ENCODE data around the gene ZNF764. TPM values are rescaled to one million over a fixed set of nuclear protein-coding genes. Genes with fewer than 3 reads are reported as not detected.

The ZNF764 gene
- total and polyA plus RNA-seq, 9 of the 15 experiments (the other 6 are each of a cell fraction or from before 2014, with no cell fraction given), result 0.69 to 10.1 (median 4.1) TPM

GRCh38 chr16:30539000-30539964 lies 18.9 kb downstream of the ZNF764 start (continued):
- TF ChIP-seq ZKSCAN1 (IDR thresholded peaks at IDR 0.05; ENCODE audit: low read depth, low read length) (no peak), JUND (IDR thresholded peaks at IDR 0.05; ENCODE audit: borderline replicate concordance, low read depth, low read length) (0 out of 2 replicates have a peak, but pooled peaks have one; percentile 7), JUND (tag; IDR thresholded peaks at IDR 0.05; ENCODE audit: borderline replicate concordance, low read depth, low read length) (no peak), ZNF79 (CRISPR knock-in tag; IDR thresholded peaks at IDR 0.05; ENCODE audit: low read depth) (no peak), CHCHD3 (CRISPR knock-in tag; IDR thresholded peaks at IDR 0.05) (no peak), ZFX (CRISPR knock-in tag; IDR thresholded peaks at IDR 0.05) (peak; percentile 41), NFE2L1 (tag; IDR thresholded peaks at IDR 0.05; ENCODE audit: borderline replicate concordance, low read depth) (no peak), TARDBP (IDR thresholded peaks at IDR 0.05) (no peak), JUN (IDR thresholded peaks at IDR 0.05; ENCODE audit: borderline replicate concordance, low read depth, low read length) (0 out of 2 replicates have a peak, but pooled peaks have one; percentile 27), JUN (CRISPR knock-in tag; IDR thresholded peaks at IDR 0.05; ENCODE audit: borderline replicate concordance) (no peak), COPS2 (conservative IDR thresholded peaks at IDR 0.05) (no peak), NFE2 (IDR thresholded peaks at IDR 0.05; ENCODE audit: low read depth) (peak; percentile 77), MEIS2 (IDR thresholded peaks at IDR 0.05; ENCODE audit: partially characterized antibody) (peak; percentile 17), MEF2D (tag; conservative IDR thresholded peaks at IDR 0.05; ENCODE audit: low read depth) (no peak), PKNOX1 (IDR thresholded peaks at IDR 0.05) (peak; percentile 43), ZNF766 (CRISPR knock-in tag; conservative IDR thresholded peaks at IDR 0.05) (no peak), CXXC5 (CRISPR knock-in tag; IDR thresholded peaks at IDR 0.05) (no peak), ZNF133 (CRISPR knock-in tag; IDR thresholded peaks at IDR 0.05) (no peak), C11orf30 (IDR thresholded peaks at IDR 0.05; ENCODE audit: low read depth) (peak; percentile 94), RBM22 (IDR thresholded peaks at IDR 0.05; ENCODE audit: low read depth, low read length, poor library complexity, severe bottlenecking) (no peak), RBM39 (optimal IDR thresholded peaks at IDR 0.05; ENCODE audit: low read depth, low read length) (no peak), HDAC6 (IDR thresholded peaks at IDR 0.05; ENCODE audit: low read depth, low read length) (no peak)

Measured in K562 (cell line).